ENCODE data around the gene TPD52L3. TPM values are rescaled to one million over a fixed set of nuclear protein-coding genes. Genes with fewer than 3 reads are reported as not detected.

TPD52L3 gene
- total RNA-seq, 1 experiment from 2014 or later, result not detected

DNA sequence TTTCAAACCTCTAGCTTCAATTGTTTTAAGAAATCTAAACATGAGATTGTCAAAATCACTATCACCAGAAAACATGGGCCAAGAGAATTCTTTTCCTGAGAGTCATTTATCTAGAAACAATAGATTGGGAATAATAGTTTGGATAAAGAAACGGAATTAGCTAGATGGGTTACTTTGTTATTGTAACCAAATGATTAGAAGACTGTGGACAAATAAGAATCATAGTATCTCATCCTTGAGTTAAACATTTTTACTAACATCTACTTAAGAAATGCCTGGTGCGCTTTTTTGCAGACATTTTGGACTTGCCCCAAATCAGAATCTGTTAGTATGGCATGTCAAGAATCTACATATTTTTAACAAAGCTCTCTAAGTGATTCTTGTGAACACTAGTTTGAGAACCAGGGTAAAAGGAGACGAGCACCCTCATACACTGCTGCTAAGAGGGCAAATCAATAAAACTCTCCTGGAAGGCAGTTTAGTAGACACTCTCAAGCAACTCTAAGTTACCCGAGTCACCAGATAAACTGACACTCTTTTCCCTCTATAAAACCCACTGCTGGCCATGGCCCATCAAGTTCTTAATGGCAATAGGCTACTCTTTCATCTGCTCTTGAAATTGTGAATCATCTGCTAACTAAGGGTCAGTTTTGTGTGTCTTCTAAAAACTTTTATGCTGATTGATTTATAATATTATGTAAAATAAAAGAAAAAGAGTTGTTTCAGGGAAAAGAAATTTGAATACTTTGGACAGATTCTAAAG is 39.1 kb downstream of the TPD52L3 start:
- no peak overlapping the region for H3K4me3 ChIP-seq
- peak overlapping the region; percentile 39; the same call in 1 of the 2 replicates for H3K27ac ChIP-seq
- 0 out of 2 replicates have a peak, but pooled peaks cover 3% of the 10 kb centered on the region for H3K4me1 ChIP-seq (replicated peaks)
- no peak for DNase-seq (ENCODE audit: low read depth in 1 of 2, low spot score in 2 of 2)
- no peaks in the 10 kb centered on the region for H3K27me3 ChIP-seq (replicated peaks)
- H3K36me3 ChIP-seq, result no peaks in the 10 kb centered on the region
- H3K9me3 ChIP-seq (replicated peaks), result no peaks in the 10 kb centered on the region

DNA sequence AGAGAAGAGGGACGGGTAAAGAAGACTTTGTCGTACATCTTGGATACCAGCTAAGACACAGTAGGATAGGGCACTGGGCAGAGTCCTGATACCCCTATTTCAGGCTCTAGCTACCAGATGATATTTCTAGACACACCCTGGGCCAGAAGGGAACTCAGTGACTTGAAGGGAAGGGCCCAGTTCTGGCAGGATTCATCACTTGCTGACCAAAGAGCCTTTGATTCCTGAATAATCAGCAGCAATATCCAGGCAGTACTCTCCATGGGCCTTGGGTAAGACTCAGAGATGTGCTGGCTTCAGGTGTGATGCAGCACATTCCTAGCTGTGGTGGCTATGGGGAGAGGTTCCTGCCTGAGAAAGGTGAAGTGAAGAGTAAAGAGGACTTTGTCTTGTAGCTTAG is 40.7 kb downstream of the TPD52L3 start:
- H3K4me3 ChIP-seq, result no peak overlapping the region
- H3K27ac ChIP-seq, result no peak overlapping the region
- DNase-seq (ENCODE audit: low read depth in 1 of 2, low spot score in 2 of 2), result no peak
- H3K9me3 ChIP-seq (replicated peaks), result no peaks in the 10 kb centered on the region
- H3K27me3 ChIP-seq (replicated peaks), result no peaks in the 10 kb centered on the region
- 0 out of 2 replicates have a peak, but pooled peaks cover 3% of the 10 kb centered on the region for H3K4me1 ChIP-seq (replicated peaks)
- H3K36me3 ChIP-seq, result no peaks in the 10 kb centered on the region

Other genes starting within 250 kb of the TPD52L3 start
- gene IL33, start 112.6 kb upstream of the TPD52L3 start, total RNA-seq (2014; rRNA removed; shearing (Covaris generic)), result not detected in 2 replicates
- 19.0 and 20.9 TPM in 2 replicates for gene UHRF2, start 84.8 kb downstream of the TPD52L3 start, total RNA-seq (2014; rRNA removed; shearing (Covaris generic))